Right lobe of liver (tissue), 6 donors: Measurements from ENCODE around the gene OBSCN. TPM values are rescaled to one million over a fixed set of nuclear protein-coding genes. Genes with fewer than 3 reads are reported as not detected.
A peak's percentile ranks its signal among the peaks of the same experiment; 100 is the strongest.

Experiments used
- ATAC-seq, 4 donors: fragments of 200-7000 bp; cut with Tn5 transposase; one replicate each; pipeline ENCODE4 v1.9.1; 2020; ENCODE audit warnings: mild to moderate bottlenecking in 4 of 4, moderate library complexity in 4 of 4
- DNase-seq, 3 donors: peaks; one replicate each; pipeline ENCODE4 v3.0.0-alpha.2; 2020
- H3K27ac ChIP-seq, 3 donors: fragments of 200-600 bp; one replicate each; pipeline ENCODE4 v1.8.0; 2022
- H3K27me3 ChIP-seq, 2 donors: fragments of 200-600 bp; one replicate each; pipeline ENCODE4 v1.8.0; 2022
- H3K36me3 ChIP-seq, 4 donors: fragments of 200-600 bp; sonication (generic) in 1 of 4; one replicate each; pipeline versions ENCODE4 v1.5.1 to v1.8.0; 2017 to 2022; ENCODE audit warnings: control low read depth in 1 of 4
- H3K4me1 ChIP-seq, 4 donors: fragments of 200-600 bp; sonication (generic) in 1 of 4; one replicate each; pipeline versions ENCODE4 v1.5.1 to v1.8.0; 2017 to 2022; ENCODE audit warnings: control low read depth in 1 of 4
- H3K4me3 ChIP-seq, 3 donors: fragments of 200-600 bp; one replicate each; pipeline ENCODE4 v1.8.0; 2022
- H3K9me3 ChIP-seq, 4 donors: fragments of 200-600 bp; sonication (generic) in 1 of 4; one replicate each; pipeline versions ENCODE4 v1.5.1 to v1.8.0; 2017 to 2022; ENCODE audit warnings: control low read depth in 1 of 4
- POLR2A ChIP-seq: fragments of 450-650 bp; IDR thresholded peaks from one replicate; pipeline ENCODE4 v1.6.1; 2017; ENCODE audit warnings: antibody characterized with exemption, mild to moderate bottlenecking
- WGBS: methylation state at CpG from one replicate; pipeline ENCODE4 v1.1.6; 2018; ENCODE audit warnings: low coverage, low lambda C conversion rate; ENCODE audit not compliant: insufficient coverage; ENCODE audit errors: missing lambda C conversion rate; 5-methylcytosine and 5-hydroxymethylcytosine counted together
- intact Hi-C, 2 donors: fragments of 100-400 bp; cut with DNase I; formaldehyde crosslinking; loops; one replicate each; pipeline versions ENCODE4 v1.11.2 to v1.14.1; 2022
- total RNA-seq, 6 experiments: library from RNA; depleted of rRNA in 2 of 6; stranded (reverse); fragments of >200 nt in 2 of 6; fragmentation: NEBNext Ultra II Directional in 3 of 6; extraction: Animal tissue kit (Norgen Biotek cat#: 25700) in 3 of 6; gene quantifications; one replicate each; pipeline versions ENCODE4 v1.1.0 to v1.2.4, GENCODE V29; 2016 to 2023
- TF ChIP-seq, protein P1 (sequence below), 4 donors: fragments of 200-600 bp in 3 of 4; fragments of 450-650 bp in 1 of 4; IDR thresholded peaks; one replicate each; pipeline versions ENCODE4 v1.5.1 to v1.8.0; 2016 to 2022; ENCODE audit warnings: antibody characterized with exemption in 4 of 4, mild to moderate bottlenecking in 2 of 4
- donor health status: DM: no; HTN: yes; CAD: no.
- donor health status: DM: no; HTN: no; CAD: no.
- donor health status: DM: no; HTN: no; CAD: no.
- donor health status: DM: no; HTN: yes; CAD: no.
- donor health status: DM: no; HTN: yes; CAD: no.

Gene OBSCN
- total RNA-seq, 6 experiments from 2014 or later, result 0.43 to 3.5 (median 2.0) TPM

GRCh38 chr1:228341814-228342626, 134.2 kb downstream of the OBSCN start:
- ATAC-seq, result no peak
- WGBS, result 17% methylated on average over 1 of the region's 20 CpGs

DNA sequence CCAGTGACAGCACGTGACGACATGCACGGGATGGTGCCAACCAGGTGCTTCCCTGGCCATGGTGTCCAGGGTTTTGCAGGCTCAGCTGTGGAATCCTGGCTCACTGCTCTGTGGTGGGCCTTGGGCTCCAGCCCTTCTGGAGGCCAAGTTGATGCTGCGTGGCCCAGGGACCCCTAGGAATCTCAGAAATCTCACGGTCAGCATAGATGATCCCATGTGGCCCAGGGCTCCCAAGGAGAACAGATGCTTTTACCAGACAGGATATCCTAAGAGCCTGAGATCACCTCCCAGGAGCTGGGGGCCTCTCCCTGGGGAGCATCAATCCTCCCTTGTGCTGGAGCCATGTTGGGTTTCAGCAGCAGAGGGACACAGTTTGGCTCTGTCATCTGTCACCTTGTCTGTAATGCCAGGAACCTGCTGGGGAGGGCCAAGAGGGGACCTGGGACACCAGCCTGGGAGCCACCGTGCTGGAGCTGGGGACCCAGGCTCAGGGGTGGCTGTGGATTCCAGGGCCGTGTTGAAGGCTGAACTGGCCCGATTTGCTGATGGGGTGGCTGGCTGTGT, 134.9 kb downstream of the OBSCN start:
- H3K9me3 ChIP-seq, result no peaks in the 10 kb centered on the region
- H3K27me3 ChIP-seq, result no peaks in the 10 kb centered on the region
- no peak overlapping the region for H3K4me3 ChIP-seq
- ATAC-seq (no peak), DNase-seq (peak in 1 of 3 donors; percentile 29)
- no peaks in the 10 kb centered on the region for H3K36me3 ChIP-seq
- 90% methylated on average over 2 of the region's 8 CpGs for WGBS
- intact Hi-C loops, result no loop called here
- H3K4me1 ChIP-seq, result no peaks in the 10 kb centered on the region
- H3K27ac ChIP-seq, result no peak overlapping the region
- TF ChIP-seq, protein P1, sequence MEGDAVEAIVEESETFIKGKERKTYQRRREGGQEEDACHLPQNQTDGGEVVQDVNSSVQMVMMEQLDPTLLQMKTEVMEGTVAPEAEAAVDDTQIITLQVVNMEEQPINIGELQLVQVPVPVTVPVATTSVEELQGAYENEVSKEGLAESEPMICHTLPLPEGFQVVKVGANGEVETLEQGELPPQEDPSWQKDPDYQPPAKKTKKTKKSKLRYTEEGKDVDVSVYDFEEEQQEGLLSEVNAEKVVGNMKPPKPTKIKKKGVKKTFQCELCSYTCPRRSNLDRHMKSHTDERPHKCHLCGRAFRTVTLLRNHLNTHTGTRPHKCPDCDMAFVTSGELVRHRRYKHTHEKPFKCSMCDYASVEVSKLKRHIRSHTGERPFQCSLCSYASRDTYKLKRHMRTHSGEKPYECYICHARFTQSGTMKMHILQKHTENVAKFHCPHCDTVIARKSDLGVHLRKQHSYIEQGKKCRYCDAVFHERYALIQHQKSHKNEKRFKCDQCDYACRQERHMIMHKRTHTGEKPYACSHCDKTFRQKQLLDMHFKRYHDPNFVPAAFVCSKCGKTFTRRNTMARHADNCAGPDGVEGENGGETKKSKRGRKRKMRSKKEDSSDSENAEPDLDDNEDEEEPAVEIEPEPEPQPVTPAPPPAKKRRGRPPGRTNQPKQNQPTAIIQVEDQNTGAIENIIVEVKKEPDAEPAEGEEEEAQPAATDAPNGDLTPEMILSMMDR (IDR thresholded peaks at IDR 0.05), result no peak
- no peak for TF ChIP-seq POLR2A

More at GRCh38 chr1:228341814-228342626, 134.2 kb downstream of the OBSCN start:
- TF ChIP-seq, protein P1 (IDR thresholded peaks at IDR 0.05), result no peak
- no peak for TF ChIP-seq POLR2A
- no peak overlapping the region for H3K27ac ChIP-seq
- H3K36me3 ChIP-seq, result no peaks in the 10 kb centered on the region
- no peaks in the 10 kb centered on the region for H3K4me1 ChIP-seq
- H3K4me3 ChIP-seq, result no peak overlapping the region
- no peaks in the 10 kb centered on the region for H3K9me3 ChIP-seq
- H3K27me3 ChIP-seq, result no peaks in the 10 kb centered on the region
- intact Hi-C loops, result no loop called here
- DNase-seq, result peak in 2 of 3 donors; percentile 39 to 45

DNA sequence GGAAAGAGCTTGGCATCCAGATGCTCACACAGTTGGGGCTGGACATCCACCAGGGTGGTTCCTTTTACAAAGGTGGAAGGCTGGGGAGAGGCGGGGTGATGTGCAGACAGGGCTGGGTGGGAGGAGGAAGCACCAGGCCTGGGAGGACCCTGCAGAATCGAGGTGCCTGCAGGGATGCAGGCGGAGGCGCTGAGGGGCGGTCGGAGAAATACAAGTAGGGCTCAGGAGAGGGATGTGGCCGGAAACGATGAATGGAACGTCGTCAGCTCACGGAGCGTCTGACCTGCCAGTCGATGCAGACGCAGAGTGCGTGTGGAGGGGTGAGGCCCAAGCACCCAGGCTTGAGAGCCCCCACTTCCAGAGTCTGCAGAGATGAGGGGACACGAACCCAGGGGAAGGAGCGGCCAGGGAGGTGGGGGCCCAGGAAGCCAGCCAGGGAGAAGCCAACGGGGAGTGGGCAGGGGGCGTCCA, 135.4 kb downstream of the OBSCN start:
- no peaks in the 10 kb centered on the region for H3K9me3 ChIP-seq
- no peaks in the 10 kb centered on the region for H3K4me1 ChIP-seq
- ATAC-seq (no peak), DNase-seq (peak in 2 of 3 donors; percentile 35 to 40)
- H3K4me3 ChIP-seq, result no peak overlapping the region
- WGBS, result 90% methylated on average over 16 of the region's 19 CpGs
- H3K27ac ChIP-seq, result no peak overlapping the region
- TF ChIP-seq POLR2A, result no peak
- TF ChIP-seq, protein P1 (IDR thresholded peaks at IDR 0.05), result no peak
- intact Hi-C loops, result no loop called here
- H3K27me3 ChIP-seq, result no peaks in the 10 kb centered on the region
- no peaks in the 10 kb centered on the region for H3K36me3 ChIP-seq

DNA sequence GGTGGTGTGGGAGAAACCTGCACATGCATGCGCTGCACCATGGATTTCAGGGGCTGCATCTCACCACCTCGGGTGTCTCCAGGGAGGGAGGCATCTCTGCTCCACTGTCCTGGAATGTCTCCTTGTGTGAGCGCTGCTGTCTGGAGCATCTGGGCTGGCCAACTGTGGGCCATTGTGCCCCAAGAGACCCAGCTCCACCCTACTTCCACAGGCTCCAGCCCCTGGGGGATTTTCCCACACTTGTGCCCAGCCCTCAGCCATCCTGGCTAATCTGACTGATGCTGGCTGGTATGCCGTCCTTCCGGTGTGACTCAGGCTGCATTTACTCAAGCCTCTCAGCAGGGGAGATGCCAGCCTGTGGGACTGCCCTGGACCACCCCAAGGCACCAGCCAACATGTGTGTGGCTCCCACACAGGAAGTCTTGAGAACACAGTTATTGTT, 136.8 kb downstream of the OBSCN start:
- WGBS, result no CpG with 5 or more reads among the region's 5 CpGs
- no peaks in the 10 kb centered on the region for H3K9me3 ChIP-seq
- ATAC-seq (no peak), DNase-seq (peak; percentile 2 to 34 (median 31))
- H3K36me3 ChIP-seq, result no peaks in the 10 kb centered on the region
- H3K4me3 ChIP-seq, result no peak overlapping the region
- TF ChIP-seq POLR2A, result no peak
- TF ChIP-seq, protein P1 (IDR thresholded peaks at IDR 0.05), result no peak
- no peak overlapping the region for H3K27ac ChIP-seq
- H3K27me3 ChIP-seq, result no peaks in the 10 kb centered on the region
- intact Hi-C loops, result no loop called here
- no peaks in the 10 kb centered on the region for H3K4me1 ChIP-seq
